ENCODE measurements around the gene FSTL3. TPM values are rescaled to one million over a fixed set of nuclear protein-coding genes. Genes with fewer than 3 reads are reported as not detected.
"Not testable (repeated sequence)": the region's sequence is repeated elsewhere in the genome, so short reads cannot be mapped to it uniquely, and the experiment has no call there.

The FSTL3 gene
- total and polyA plus RNA-seq, 10 of the 15 experiments (the other 5 are each of a cell fraction or from before 2014, with no cell fraction given): 0.42 to 13.5 (median 3.6) TPM

GRCh38 chr19:664913-665443 lies 11.2 kb upstream of the FSTL3 start (continued):
- no peak for TF ChIP-seq JUNB (IDR thresholded peaks at IDR 0.05)
- TF ChIP-seq NRF1 (conservative IDR thresholded peaks at IDR 0.05; ENCODE audit: low read depth, low read length): no peak
- no peak for TF ChIP-seq NFXL1 (IDR thresholded peaks at IDR 0.05; ENCODE audit: borderline replicate concordance)
- no peak for TF ChIP-seq EP300 (IDR thresholded peaks at IDR 0.05; ENCODE audit: borderline replicate concordance in 1 of 2, control insufficient read depth in 1 of 2, low read depth in 2 of 2, low read length in 2 of 2)
- TF ChIP-seq NKRF (conservative IDR thresholded peaks at IDR 0.05): no peak

- H3K36me3 ChIP-seq (ENCODE audit: control insufficient read depth in 2 of 2, insufficient read depth in 2 of 2, low read length in 1 of 2); H4K20me1 ChIP-seq (ENCODE audit: control insufficient read depth, insufficient read depth); H3K9ac ChIP-seq (ENCODE audit: control insufficient read depth, insufficient read depth, low read length); FAIRE-seq; POLR2A ChIA-PET; H3K27me3 ChIP-seq (replicated peaks in 1 of 2; ENCODE audit: control insufficient read depth in 2 of 2, insufficient read depth in 2 of 2, low read length in 1 of 2); BruUV-seq (replicated peaks); intact Hi-C loops (cut with micrococcal nuclease; ENCODE audit: unreplicated experiment); ATAC-seq; H3K4me1 ChIP-seq (ENCODE audit: control insufficient read depth, insufficient read depth, low read length); H3K27ac ChIP-seq (ENCODE audit: control insufficient read depth, insufficient read depth); H2AFZ ChIP-seq (ENCODE audit: control insufficient read depth, low read depth, low read length); H3K4me2 ChIP-seq (ENCODE audit: control insufficient read depth, insufficient read depth); H3K9me3 ChIP-seq (replicated peaks; ENCODE audit: control insufficient read depth, insufficient read depth, low read length); DNase-seq (ENCODE audit: low read depth, low spot score); H3K4me3 ChIP-seq; RAD21 ChIA-PET (ENCODE audit: unreplicated experiment); H3K79me2 ChIP-seq (ENCODE audit: control insufficient read depth, insufficient read depth, low read length): not testable (repeated sequence)
- ChIA-PET CTCF (interaction anchor here (1.1 to 1.3 kb wide), 2 partner anchors 67 to 73 kb away, joined by 3 to 6 read pairs; no protein-coding TSS in a partner anchor), SMC1A (ENCODE audit: uncharacterized antibody, unreplicated experiment) (interaction anchor here (2.1 kb wide), 1 partner anchor 67 kb away, joined by 12 read pairs; no protein-coding TSS in a partner anchor)
- 72% methylated on average over 26 of the region's 38 CpGs for WGBS (ENCODE audit: insufficient coverage, insufficient replicate concordance, low lambda C conversion rate, missing lambda C conversion rate)
- in situ Hi-C loops (cut with MboI): loop anchor here (5.0 kb wide), 1 partner anchor 65 kb away; no protein-coding TSS in a partner anchor
Measured at GRCh38 chr19:666985-667573, 9.1 kb upstream of the FSTL3 start.

GRCh38 chr19:668675-669434 lies 7.3 kb upstream of the FSTL3 start:
- H2AFZ ChIP-seq (ENCODE audit: control insufficient read depth, low read depth, low read length); FAIRE-seq; H4K20me1 ChIP-seq (ENCODE audit: control insufficient read depth, insufficient read depth); BruUV-seq (replicated peaks); H3K79me2 ChIP-seq (ENCODE audit: control insufficient read depth, insufficient read depth, low read length); DNase-seq (ENCODE audit: low read depth, low spot score); RAD21 ChIA-PET (ENCODE audit: unreplicated experiment); intact Hi-C loops (cut with micrococcal nuclease; ENCODE audit: unreplicated experiment); H3K27me3 ChIP-seq (replicated peaks in 1 of 2; ENCODE audit: control insufficient read depth in 2 of 2, insufficient read depth in 2 of 2, low read length in 1 of 2); SMC1A ChIA-PET (ENCODE audit: uncharacterized antibody, unreplicated experiment); ATAC-seq; H3K36me3 ChIP-seq (ENCODE audit: control insufficient read depth in 2 of 2, insufficient read depth in 2 of 2, low read length in 1 of 2); H3K9me3 ChIP-seq (replicated peaks; ENCODE audit: control insufficient read depth, insufficient read depth, low read length); H3K9ac ChIP-seq (ENCODE audit: control insufficient read depth, insufficient read depth, low read length); H3K27ac ChIP-seq (ENCODE audit: control insufficient read depth, insufficient read depth); H3K4me1 ChIP-seq (ENCODE audit: control insufficient read depth, insufficient read depth, low read length); H3K4me3 ChIP-seq; H3K4me2 ChIP-seq (ENCODE audit: control insufficient read depth, insufficient read depth): not testable (repeated sequence)
- ChIA-PET POLR2A (interaction anchor here (0.6 to 1.2 kb wide), 2 partner anchors 11 to 23 kb away, joined by 3 read pairs; no protein-coding TSS in a partner anchor), CTCF (interaction anchor here (1.1 to 2.2 kb wide), 3 partner anchors 10 to 68 kb away, joined by 3 to 7 read pairs (median 4); no protein-coding TSS in a partner anchor)
- 28% methylated on average over 12 of the region's 12 CpGs for WGBS (ENCODE audit: insufficient coverage, insufficient replicate concordance, low lambda C conversion rate, missing lambda C conversion rate)
- in situ Hi-C loops (cut with MboI): loop anchor here (5.0 kb wide), 1 partner anchor 63 kb away; no protein-coding TSS in a partner anchor

Measured in GM12878 (cell line).